ENCODE data around the gene DGCR8. TPM values are rescaled to one million over a fixed set of nuclear protein-coding genes. Genes with fewer than 3 reads are reported as not detected.

Gene DGCR8
- total RNA-seq, 4 donors from 2014 or later: 16.9 to 27.6 (median 25.5) TPM

DNA sequence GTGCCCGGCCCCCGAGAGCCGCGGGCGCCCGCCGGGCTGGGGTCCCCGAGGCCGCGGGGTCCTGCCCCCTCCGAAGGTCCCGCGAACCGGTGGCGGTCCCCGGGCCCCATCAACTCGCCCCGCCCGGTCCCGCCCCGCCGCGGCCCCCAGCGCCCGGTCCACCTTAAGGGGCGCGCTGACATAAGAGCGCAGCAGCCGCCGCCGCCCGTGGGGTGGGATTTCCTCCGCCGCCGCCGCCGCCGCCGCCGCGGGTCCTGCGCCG, 51.5 kb downstream of the DGCR8 start, which contains the start of gene ZDHHC8:
Gene ZDHHC8, plus strand, starts transcription at position 208 of the 262 bp plus-strand sequence. CDS start 144 bp downstream, outside the sequence.
- no CpG with 5 or more reads among the region's 43 CpGs for WGBS, 2 donors (ENCODE audit: low coverage in 1 of 2)
- H3K4me1 ChIP-seq: peaks cover 4 to 54% (median 36%) of the 10 kb centered on the region in 3 donors

GRCh38 chr22:20131859-20132685, 52.0 kb downstream of the DGCR8 start:
- TF ChIP-seq EP300 (IDR thresholded peaks at IDR 0.05) (no peak), POLR2AphosphoS5 (IDR thresholded peaks at IDR 0.05) (no peak), POLR2A (IDR thresholded peaks at IDR 0.05) (no peak)
- TF ChIP-seq, protein P1, sequence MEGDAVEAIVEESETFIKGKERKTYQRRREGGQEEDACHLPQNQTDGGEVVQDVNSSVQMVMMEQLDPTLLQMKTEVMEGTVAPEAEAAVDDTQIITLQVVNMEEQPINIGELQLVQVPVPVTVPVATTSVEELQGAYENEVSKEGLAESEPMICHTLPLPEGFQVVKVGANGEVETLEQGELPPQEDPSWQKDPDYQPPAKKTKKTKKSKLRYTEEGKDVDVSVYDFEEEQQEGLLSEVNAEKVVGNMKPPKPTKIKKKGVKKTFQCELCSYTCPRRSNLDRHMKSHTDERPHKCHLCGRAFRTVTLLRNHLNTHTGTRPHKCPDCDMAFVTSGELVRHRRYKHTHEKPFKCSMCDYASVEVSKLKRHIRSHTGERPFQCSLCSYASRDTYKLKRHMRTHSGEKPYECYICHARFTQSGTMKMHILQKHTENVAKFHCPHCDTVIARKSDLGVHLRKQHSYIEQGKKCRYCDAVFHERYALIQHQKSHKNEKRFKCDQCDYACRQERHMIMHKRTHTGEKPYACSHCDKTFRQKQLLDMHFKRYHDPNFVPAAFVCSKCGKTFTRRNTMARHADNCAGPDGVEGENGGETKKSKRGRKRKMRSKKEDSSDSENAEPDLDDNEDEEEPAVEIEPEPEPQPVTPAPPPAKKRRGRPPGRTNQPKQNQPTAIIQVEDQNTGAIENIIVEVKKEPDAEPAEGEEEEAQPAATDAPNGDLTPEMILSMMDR (IDR thresholded peaks at IDR 0.05): no peak
- H3K4me1 ChIP-seq: peaks cover 4 to 60% (median 42%) of the 10 kb centered on the region in 3 donors
- peaks cover 0 to 11% of the 10 kb centered on the region in 2 donors for H3K36me3 ChIP-seq
- no peaks in the 10 kb centered on the region for H3K27me3 ChIP-seq
- peak overlapping the region; percentile 75 to 99 for H3K4me3 ChIP-seq
- no CpG with 5 or more reads among the region's 72 CpGs for WGBS, 2 donors (ENCODE audit: low coverage in 1 of 2)
- H3K9me3 ChIP-seq: no peaks in the 10 kb centered on the region
- no peak for ATAC-seq
- peak overlapping the region in 3 of 4 donors; percentile 92 to 99 (median 95) for H3K27ac ChIP-seq

More for the DNA sequence above, 51.5 kb downstream of the DGCR8 start, which contains the start of gene ZDHHC8:
- peak within 1 kb of the TSS; percentile 75 to 99 for H3K4me3 ChIP-seq
- peak; percentile 85 for ATAC-seq
- no peak for TF ChIP-seq POLR2A (IDR thresholded peaks at IDR 0.05)
- no peak for TF ChIP-seq POLR2AphosphoS5 (IDR thresholded peaks at IDR 0.05)
- TF ChIP-seq, protein P1 (IDR thresholded peaks at IDR 0.05): no peak
- no peak for TF ChIP-seq EP300 (IDR thresholded peaks at IDR 0.05)
- H3K9me3 ChIP-seq: no peaks in the 10 kb centered on the region
- H3K36me3 ChIP-seq: peaks cover 0 to 17% of the 10 kb centered on the region in 2 donors
- H3K27me3 ChIP-seq: no peaks in the 10 kb centered on the region
- peak within 1 kb of the TSS; percentile 74 to 99 (median 94) for H3K27ac ChIP-seq

GRCh38 chr22:20132686-20133246, 52.7 kb downstream of the DGCR8 start:
- H3K36me3 ChIP-seq: peaks cover 0 to 4% of the 10 kb centered on the region in 2 donors
- peak overlapping the region; percentile 75 to 99 for H3K4me3 ChIP-seq
- WGBS, 2 donors (ENCODE audit: low coverage in 1 of 2): 56% methylated on average over 6 of the region's 16 CpGs; no CpG with 5 or more reads in 1 of the 2 donors
- no peaks in the 10 kb centered on the region for H3K27me3 ChIP-seq
- no peak for ATAC-seq
- no peaks in the 10 kb centered on the region for H3K9me3 ChIP-seq
- TF ChIP-seq POLR2AphosphoS5 (IDR thresholded peaks at IDR 0.05) (no peak), EP300 (IDR thresholded peaks at IDR 0.05) (no peak), POLR2A (IDR thresholded peaks at IDR 0.05) (no peak)
- TF ChIP-seq, protein P1 (IDR thresholded peaks at IDR 0.05): no peak
- peak overlapping the region in 2 of 4 donors; percentile 95 to 99 for H3K27ac ChIP-seq
- H3K4me1 ChIP-seq: peaks cover 4 to 67% (median 49%) of the 10 kb centered on the region in 3 donors

DNA sequence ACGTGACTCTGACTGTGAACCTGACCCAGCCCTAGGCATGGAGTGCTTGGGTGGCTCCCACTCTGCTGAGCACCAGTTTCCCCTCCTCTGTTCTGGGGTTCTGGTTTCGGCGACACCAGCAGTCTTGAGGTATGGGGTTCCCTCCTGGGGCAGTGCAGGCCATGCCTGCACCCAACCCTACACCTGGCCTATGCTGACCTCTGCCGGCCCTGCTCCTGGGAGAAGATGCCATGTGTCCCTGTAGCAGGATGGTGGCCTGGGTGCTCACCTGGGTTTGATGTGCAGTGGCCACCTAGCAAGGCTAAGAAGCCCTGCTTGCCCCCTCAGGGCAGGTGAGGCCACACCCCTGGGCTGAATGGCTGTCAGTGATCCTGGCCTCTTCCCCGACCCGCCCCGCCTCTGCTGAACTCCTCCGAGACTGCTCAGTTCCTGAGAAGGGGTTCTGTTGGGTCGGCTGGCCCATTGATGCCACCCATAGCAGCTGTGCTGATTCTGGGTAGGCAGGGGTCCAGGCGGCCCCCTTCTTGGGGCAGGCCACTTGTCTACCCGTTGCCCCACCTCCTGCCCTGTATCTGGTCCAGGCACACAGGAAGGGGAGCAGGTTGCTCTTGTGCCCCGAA, 54.0 kb downstream of the DGCR8 start:
- Histone ChIP-seq H3K4me1 (peaks cover 4 to 78% (median 52%) of the 10 kb centered on the region in 3 donors), H3K9me3 (no peaks in the 10 kb centered on the region), H3K4me3 (no peak overlapping the region), H3K27me3 (no peaks in the 10 kb centered on the region), H3K36me3 (peaks cover 0 to 1% of the 10 kb centered on the region in 2 donors), H3K27ac (peak overlapping the region in 1 of 4 donors; percentile 19)
- no peak for ATAC-seq
- TF ChIP-seq, protein P1 (IDR thresholded peaks at IDR 0.05): no peak
- no peak for TF ChIP-seq POLR2A (IDR thresholded peaks at IDR 0.05)
- TF ChIP-seq EP300 (IDR thresholded peaks at IDR 0.05): no peak
- no peak for TF ChIP-seq POLR2AphosphoS5 (IDR thresholded peaks at IDR 0.05)
- 20% methylated on average over 2 of the region's 12 CpGs; no CpG with 5 or more reads in 1 of the 2 donors for WGBS, 2 donors (ENCODE audit: low coverage in 1 of 2)
